Measurements from ENCODE around the gene CUL1. TPM values are rescaled to one million over a fixed set of nuclear protein-coding genes. Genes with fewer than 3 reads are reported as not detected.
"Not testable (repeated sequence)": the region's sequence is repeated elsewhere in the genome, so short reads cannot be mapped to it uniquely, and the experiment has no call there.

The CUL1 gene
- polyA plus RNA-seq, 4 donors: 56.6 to 64.3 (median 62.7) TPM

- DNase-seq (ENCODE audit: low read depth in 4 of 4, low spot score in 3 of 4): no peak
Observed at GRCh38 chr7:148696787-148697186, 1.9 kb upstream of the CUL1 start.

GRCh38 chr7:148697256-148698006 is 1.3 kb upstream of the CUL1 start:
- no peak for DNase-seq (ENCODE audit: low read depth in 4 of 4, low spot score in 3 of 4)

- DNase-seq (ENCODE audit: low read depth in 4 of 4, low spot score in 3 of 4): no peak
Observed at GRCh38 chr7:148698007-148698396, 701 bp upstream of the CUL1 start.

GRCh38 chr7:148699024-148699781 is 500 bp downstream of the CUL1 start:
- peak in 1 of 4 donors; percentile 44 for DNase-seq (ENCODE audit: low read depth in 4 of 4, low spot score in 3 of 4)

GRCh38 chr7:148699782-148700629 is 1.3 kb downstream of the CUL1 start:
- DNase-seq (ENCODE audit: low read depth in 4 of 4, low spot score in 3 of 4): peak in 2 of 4 donors; percentile 37 to 40

GRCh38 chr7:148700661-148701064 is 2.0 kb downstream of the CUL1 start:
- DNase-seq (ENCODE audit: low read depth in 4 of 4, low spot score in 3 of 4): peak in 1 of 4 donors; percentile 37

- DNase-seq (ENCODE audit: low read depth in 4 of 4, low spot score in 3 of 4): no peak
Observed at GRCh38 chr7:148701414-148701813, 2.7 kb downstream of the CUL1 start.

- DNase-seq (ENCODE audit: low read depth in 4 of 4, low spot score in 3 of 4): no peak
Observed at GRCh38 chr7:148702876-148703670, 4.4 kb downstream of the CUL1 start.

- not testable (repeated sequence) for DNase-seq (ENCODE audit: low read depth in 4 of 4, low spot score in 3 of 4)
Observed at GRCh38 chr7:148703671-148703962, 4.9 kb downstream of the CUL1 start.

- no peak for DNase-seq (ENCODE audit: low read depth in 4 of 4, low spot score in 3 of 4)
Observed at GRCh38 chr7:148704189-148704588, 5.5 kb downstream of the CUL1 start.

GRCh38 chr7:148704970-148705369 is 6.3 kb downstream of the CUL1 start:
- no peak for DNase-seq (ENCODE audit: low read depth in 4 of 4, low spot score in 3 of 4)

- DNase-seq (ENCODE audit: low read depth in 4 of 4, low spot score in 3 of 4): no peak
Observed at GRCh38 chr7:148706368-148706767, 7.7 kb downstream of the CUL1 start.

- DNase-seq (ENCODE audit: low read depth in 4 of 4, low spot score in 3 of 4): no peak
Observed at GRCh38 chr7:148708026-148708885, 9.6 kb downstream of the CUL1 start.

GRCh38 chr7:148709014-148709413 is 10.3 kb downstream of the CUL1 start:
- no peak for DNase-seq (ENCODE audit: low read depth in 4 of 4, low spot score in 3 of 4)

- DNase-seq (ENCODE audit: low read depth in 4 of 4, low spot score in 3 of 4): not testable (repeated sequence)
Observed at GRCh38 chr7:148710426-148710825, 11.7 kb downstream of the CUL1 start.

- no peak for DNase-seq (ENCODE audit: low read depth in 4 of 4, low spot score in 3 of 4)
Observed at GRCh38 chr7:148711191-148712102, 12.7 kb downstream of the CUL1 start.

- DNase-seq (ENCODE audit: low read depth in 4 of 4, low spot score in 3 of 4): no peak
Observed at GRCh38 chr7:148712678-148713329, 14.1 kb downstream of the CUL1 start.

- no peak for DNase-seq (ENCODE audit: low read depth in 4 of 4, low spot score in 3 of 4)
Observed at GRCh38 chr7:148714498-148714897, 15.8 kb downstream of the CUL1 start.
